IMR-90 (cell line): ENCODE measurements around the gene CBX3. TPM values are rescaled to one million over a fixed set of nuclear protein-coding genes. Genes with fewer than 3 reads are reported as not detected.

ENCODE experiments used
- ATAC-seq: fragments of 200-7000 bp; cut with Tn5 transposase; 2 replicates; pipeline ENCODE4 v1.9.1; 2020; ENCODE audit warnings: low read depth, mild to moderate bottlenecking, moderate library complexity
- BruUV-seq: library from RNA; stranded (reverse); fragments of 400-500 nt; replicated peaks from 2 replicates; lab custom pipeline; 2021; lab: Mats Ljungman, UMichigan
- CTCF ChIA-PET: fragments of 300-600 bp; formaldehyde crosslinking; extraction: SDS; loops from one replicate; lab custom pipeline; 2021; ENCODE audit warnings: antibody characterized with exemption; lab: Yijun Ruan, JAX
- POLR2A ChIA-PET: fragments of 300-600 bp; sonication (Branson Sonifier 250); formaldehyde crosslinking; loops from one replicate; lab custom pipeline; 2022; ENCODE audit warnings: antibody characterized with exemption; ENCODE audit not compliant: unreplicated experiment; lab: Charles Lee
- DNase-seq: peaks from one replicate; pipeline ENCODE4 v3.0.0; 2013
- H2AFZ ChIP-seq: replicated peaks from 2 replicates; pipeline ENCODE3; 2013; ENCODE audit warnings: low read length, mild to moderate bottlenecking; ENCODE audit not compliant: poor library complexity
- H2AK5ac ChIP-seq: 2 replicates; pipeline ENCODE4 v1.6.1; 2013; ENCODE audit warnings: low read depth, low read length, inconsistent platforms
- H2AK9ac ChIP-seq: replicated peaks from 2 replicates; pipeline ENCODE3; 2013; ENCODE audit warnings: mild to moderate bottlenecking, low read depth, low read length, moderate library complexity; ENCODE audit not compliant: poor library complexity
- H2BK120ac ChIP-seq: 2 replicates; pipeline ENCODE4 v1.6.1; 2013; ENCODE audit warnings: low read depth, low read length, inconsistent platforms
- H2BK15ac ChIP-seq: 3 replicates; pipeline ENCODE4 v1.6.1; 2013; ENCODE audit warnings: low read depth, low read length, inconsistent platforms
- H2BK20ac ChIP-seq: 2 replicates; pipeline ENCODE4 v1.6.1; 2013; ENCODE audit warnings: low read depth, mild to moderate bottlenecking, inconsistent platforms, low read length, moderate library complexity
- H2BK5ac ChIP-seq: 2 replicates; pipeline ENCODE4 v1.6.1; 2013; ENCODE audit warnings: mild to moderate bottlenecking, low read depth, low read length, inconsistent platforms; ENCODE audit not compliant: poor library complexity, severe bottlenecking
- H3K14ac ChIP-seq: replicated peaks from 2 replicates; pipeline ENCODE4 v1.6.1; 2013; ENCODE audit warnings: low read depth, low read length, inconsistent platforms
- H3K18ac ChIP-seq: 2 replicates; pipeline ENCODE4 v1.6.1; 2013; ENCODE audit warnings: low read depth, low read length, control low read depth
- H3K23ac ChIP-seq: 2 replicates; pipeline ENCODE4 v1.6.1; 2013; ENCODE audit warnings: low read depth, low read length, inconsistent platforms
- H3K27ac ChIP-seq: 2 replicates; pipeline ENCODE4 v1.5.1; 2013; ENCODE audit warnings: mild to moderate bottlenecking, control low read depth, low read length; ENCODE audit not compliant: insufficient read depth
- H3K27me3 ChIP-seq: 2 replicates; pipeline ENCODE4 v1.6.1; 2013; ENCODE audit warnings: low read length; ENCODE audit not compliant: control insufficient read depth, insufficient read depth
- H3K36me3 ChIP-seq: 2 replicates; pipeline ENCODE4 v1.6.1; 2013; ENCODE audit warnings: low read length, mixed read lengths; ENCODE audit not compliant: control insufficient read depth, insufficient read depth
- H3K4ac ChIP-seq: 2 replicates; pipeline ENCODE4 v1.6.1; 2013; ENCODE audit warnings: low read depth, low read length, inconsistent platforms
- H3K4me1 ChIP-seq: 2 replicates; pipeline ENCODE4 v1.6.1; 2013; ENCODE audit warnings: low read length, mixed read lengths; ENCODE audit not compliant: control insufficient read depth, insufficient read depth
- H3K4me2 ChIP-seq: 2 replicates; pipeline ENCODE4 v1.6.1; 2013; ENCODE audit warnings: low read depth, mild to moderate bottlenecking, control low read depth, low read length, moderate library complexity
- H3K4me3 ChIP-seq: 2 replicates; pipeline ENCODE4 v1.5.1; 2013; ENCODE audit warnings: low read depth, mild to moderate bottlenecking, control low read depth, low read length, moderate library complexity; ENCODE audit not compliant: insufficient read depth
- H3K56ac ChIP-seq: 2 replicates; pipeline ENCODE4 v1.6.1; 2013; ENCODE audit warnings: low read length, inconsistent platforms; ENCODE audit not compliant: insufficient read depth; ENCODE audit errors: extremely low read depth
- H3K79me1 ChIP-seq, 2 experiments: 2 replicates each; pipeline ENCODE4 v1.6.1; 2013; ENCODE audit warnings: low read length in 2 of 2, inconsistent platforms in 1 of 2, low read depth in 1 of 2
- H3K9ac ChIP-seq: 2 replicates; pipeline ENCODE4 v1.6.1; 2013; ENCODE audit warnings: low read depth, low read length, control low read depth
- H3K9me1 ChIP-seq: 2 replicates; pipeline ENCODE4 v1.6.1; 2013; ENCODE audit warnings: low read length, inconsistent platforms; ENCODE audit not compliant: insufficient read depth
- H3K9me3 ChIP-seq: 2 replicates; pipeline ENCODE4 v1.6.1; 2013; ENCODE audit warnings: low read length; ENCODE audit not compliant: control insufficient read depth, insufficient read depth
- H4K20me1 ChIP-seq: 2 replicates; pipeline ENCODE4 v1.6.1; 2013; ENCODE audit warnings: low read length, inconsistent platforms; ENCODE audit not compliant: insufficient read depth
- H4K5ac ChIP-seq: 2 replicates; pipeline ENCODE4 v1.6.1; 2013; ENCODE audit warnings: mild to moderate bottlenecking, low read depth, low read length, control low read depth
- H4K8ac ChIP-seq, 2 experiments: 2 replicates each; pipeline ENCODE4 v1.6.1; 2013; ENCODE audit warnings: low read depth in 2 of 2, low read length in 2 of 2, control low read depth in 1 of 2, inconsistent platforms in 1 of 2
- H4K91ac ChIP-seq: 2 replicates; pipeline ENCODE4 v1.6.1; 2013; ENCODE audit warnings: low read depth, low read length, inconsistent platforms; ENCODE audit not compliant: insufficient read depth
- BHLHE40 ChIP-seq: fragments of 150-350 bp; IDR thresholded peaks from 2 replicates; pipeline ENCODE4 v1.6.1; 2016; ENCODE audit warnings: mild to moderate bottlenecking, low read depth, low read length
- CEBPB ChIP-seq: IDR thresholded peaks from 2 replicates; pipeline ENCODE4 v1.6.1; 2012; ENCODE audit warnings: low read depth, low read length, improper control_type of control experiment
- CHD1 ChIP-seq: IDR thresholded peaks from 2 replicates; pipeline ENCODE4 v1.6.1; 2012; ENCODE audit warnings: low read depth, low read length, improper control_type of control experiment
- ELK1 ChIP-seq: fragments of 150-350 bp; IDR thresholded peaks from 2 replicates; pipeline ENCODE4 v1.6.1; 2016; ENCODE audit warnings: low read depth, mild to moderate bottlenecking, low read length, moderate library complexity, borderline replicate concordance
- FOS ChIP-seq: fragments of 150-350 bp; IDR thresholded peaks from 2 replicates; pipeline ENCODE4 v1.6.1; 2016; ENCODE audit warnings: low read depth, low read length
- MAFK ChIP-seq: IDR thresholded peaks from 2 replicates; pipeline ENCODE4 v1.6.1; 2012; ENCODE audit warnings: low read depth, low read length, improper control_type of control experiment
- MAZ ChIP-seq: IDR thresholded peaks from 2 replicates; pipeline ENCODE4 v1.6.1; 2012; ENCODE audit warnings: low read depth, mild to moderate bottlenecking, low read length, improper control_type of control experiment, moderate library complexity, borderline replicate concordance
- MXI1 ChIP-seq: IDR thresholded peaks from 2 replicates; pipeline ENCODE4 v1.6.1; 2012; ENCODE audit warnings: low read depth, mild to moderate bottlenecking, low read length, moderate library complexity, borderline replicate concordance
- NFE2L2 ChIP-seq: fragments of 150-350 bp; IDR thresholded peaks from 2 replicates; pipeline ENCODE4 v1.6.1; 2016; ENCODE audit warnings: low read depth, mild to moderate bottlenecking, low read length
- POLR2A ChIP-seq: IDR thresholded peaks from 2 replicates; pipeline ENCODE4 v1.6.1; 2012; ENCODE audit warnings: mild to moderate bottlenecking, low read depth, low read length
- RAD21 ChIP-seq: IDR thresholded peaks from 2 replicates; pipeline ENCODE4 v1.6.1; 2012; ENCODE audit warnings: low read length, improper control_type of control experiment
- RCOR1 ChIP-seq: IDR thresholded peaks from 2 replicates; pipeline ENCODE4 v1.6.1; 2012; ENCODE audit warnings: mild to moderate bottlenecking, low read length, improper control_type of control experiment; ENCODE audit not compliant: insufficient replicate concordance
- SMC3 ChIP-seq: fragments of 150-350 bp; IDR thresholded peaks from 2 replicates; pipeline ENCODE4 v1.6.1; 2016; ENCODE audit warnings: low read depth, mild to moderate bottlenecking, antibody characterized with exemption, low read length, moderate library complexity
- WGBS, 2 experiments: methylation state at CpG; one replicate each; pipeline versions ENCODE4 v1.1.5 to v1.1.7; 2013; ENCODE audit warnings: missing lambda C conversion rate in 2 of 2; ENCODE audit not compliant: insufficient read length in 1 of 2; ENCODE audit errors: extremely low coverage in 2 of 2; 5-methylcytosine and 5-hydroxymethylcytosine counted together
- dilution Hi-C: fragments of 300-500 bp; cut with HindIII; formaldehyde crosslinking; loops from one replicate; pipeline ENCODE4 v1.14.3; 2018; ENCODE audit warnings: low sequenced_read_pairs; ENCODE audit not compliant: unreplicated experiment
- in situ Hi-C: fragments of 300-500 bp; cut with MboI; formaldehyde crosslinking; loops from 3 replicates; pipeline ENCODE4 v1.14.3; 2019; ENCODE audit warnings: low sequenced_read_pairs, inconsistent platforms, mixed read lengths
- intact Hi-C: fragments of 100-400 bp; cut with micrococcal nuclease; formaldehyde crosslinking; loops from 2 replicates; pipeline ENCODE4 v1.10.0; 2022
- polyA plus RNA-seq, 3 experiments: library from polyadenylated mRNA; depleted of rRNA; stranded (reverse); fragments of >200 nt; gene quantifications; 2 replicates each; pipeline ENCODE4 v1.2.3, GENCODE V29; 2012; ENCODE audit warnings: low replicate concordance in 1 of 3
- total RNA-seq: library from RNA; depleted of rRNA; stranded (reverse); fragments of >200 nt; gene quantifications from 2 replicates; pipeline ENCODE4 v1.2.3, GENCODE V29; 2012
- TF ChIP-seq, protein P1 (sequence below): fragments of 150-350 bp; IDR thresholded peaks from 2 replicates; pipeline ENCODE4 v1.6.1; 2017; ENCODE audit warnings: mild to moderate bottlenecking, antibody characterized with exemption, low read length, low read depth
- TF ChIP-seq, protein P2 (sequence below): conservative IDR thresholded peaks from 2 replicates; pipeline ENCODE4 v1.5.1; 2012; ENCODE audit warnings: mild to moderate bottlenecking, low read depth, low read length, improper control_type of control experiment

The CBX3 gene
- total and polyA plus RNA-seq, 2 of the 4 experiments (the other 2 are of a cell fraction), result 38.2 to 76.5 TPM

- no peak for DNase-seq
- no peak overlapping the region for H3K27ac ChIP-seq
- H2BK15ac ChIP-seq, result no peak overlapping the region
- 0 out of 4 replicates have a peak, but pooled peaks cover 0 to 4% of the 10 kb centered on the region in 2 experiments for H3K79me1 ChIP-seq
- BruUV-seq, result no TSS peak
- no peak overlapping the region for H3K14ac ChIP-seq
- no peak overlapping the region for H4K5ac ChIP-seq
- H2BK120ac ChIP-seq, result no peak overlapping the region
- intact Hi-C loops (loop anchor here (5.0 kb wide), 1 partner anchor 89 kb away; no protein-coding TSS in a partner anchor), dilution Hi-C loops (no loop called here), in situ Hi-C loops (no loop called here)
- H2BK20ac ChIP-seq, result no peak overlapping the region
- ATAC-seq, result no peak
- no peak overlapping the region for H2AK9ac ChIP-seq
- H3K27me3 ChIP-seq, result no peaks in the 10 kb centered on the region
- H3K18ac ChIP-seq, result no peak overlapping the region
- H3K4me2 ChIP-seq, result no peak overlapping the region
- H3K4me1 ChIP-seq, result no peaks in the 10 kb centered on the region
- H2BK5ac ChIP-seq, result no peak overlapping the region
- WGBS, 2 experiments, result no CpG with 5 or more reads among the region's 3 CpGs
- CTCF ChIA-PET, result interaction anchor here (0.6 kb wide), 1 partner anchor 194 kb away, joined by 3 read pairs; no protein-coding TSS in a partner anchor
- POLR2A ChIA-PET, result no interaction called here
- no peaks in the 10 kb centered on the region; the same call in 1 of the 2 replicates for H3K9me1 ChIP-seq
- no peak overlapping the region for H2AK5ac ChIP-seq
- H4K20me1 ChIP-seq, result peaks cover 23% of the 10 kb centered on the region
- H4K8ac ChIP-seq, result no peak overlapping the region
- H4K91ac ChIP-seq, result no peak overlapping the region
- no peaks in the 10 kb centered on the region for H3K9me3 ChIP-seq
- no peak overlapping the region for H3K56ac ChIP-seq
- no peak overlapping the region for H3K9ac ChIP-seq
- no peak overlapping the region for H3K4me3 ChIP-seq
- no peak overlapping the region for H3K23ac ChIP-seq
- H3K4ac ChIP-seq, result no peak overlapping the region
- H2AFZ ChIP-seq, result no peak overlapping the region
- H3K36me3 ChIP-seq, result no peaks in the 10 kb centered on the region
- TF ChIP-seq ELK1 (no peak), RCOR1 (no peak), MAZ (no peak), CHD1 (no peak), SMC3 (no peak), CEBPB (no peak), FOS (no peak), POLR2A (no peak), BHLHE40 (no peak), RAD21 (no peak), MXI1 (no peak), NFE2L2 (0 out of 2 replicates have a peak, but pooled peaks have one; percentile 26), MAFK (peak; percentile 91)
- TF ChIP-seq, protein P1, sequence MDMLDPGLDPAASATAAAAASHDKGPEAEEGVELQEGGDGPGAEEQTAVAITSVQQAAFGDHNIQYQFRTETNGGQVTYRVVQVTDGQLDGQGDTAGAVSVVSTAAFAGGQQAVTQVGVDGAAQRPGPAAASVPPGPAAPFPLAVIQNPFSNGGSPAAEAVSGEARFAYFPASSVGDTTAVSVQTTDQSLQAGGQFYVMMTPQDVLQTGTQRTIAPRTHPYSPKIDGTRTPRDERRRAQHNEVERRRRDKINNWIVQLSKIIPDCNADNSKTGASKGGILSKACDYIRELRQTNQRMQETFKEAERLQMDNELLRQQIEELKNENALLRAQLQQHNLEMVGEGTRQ, result no peak
- TF ChIP-seq, protein P2, sequence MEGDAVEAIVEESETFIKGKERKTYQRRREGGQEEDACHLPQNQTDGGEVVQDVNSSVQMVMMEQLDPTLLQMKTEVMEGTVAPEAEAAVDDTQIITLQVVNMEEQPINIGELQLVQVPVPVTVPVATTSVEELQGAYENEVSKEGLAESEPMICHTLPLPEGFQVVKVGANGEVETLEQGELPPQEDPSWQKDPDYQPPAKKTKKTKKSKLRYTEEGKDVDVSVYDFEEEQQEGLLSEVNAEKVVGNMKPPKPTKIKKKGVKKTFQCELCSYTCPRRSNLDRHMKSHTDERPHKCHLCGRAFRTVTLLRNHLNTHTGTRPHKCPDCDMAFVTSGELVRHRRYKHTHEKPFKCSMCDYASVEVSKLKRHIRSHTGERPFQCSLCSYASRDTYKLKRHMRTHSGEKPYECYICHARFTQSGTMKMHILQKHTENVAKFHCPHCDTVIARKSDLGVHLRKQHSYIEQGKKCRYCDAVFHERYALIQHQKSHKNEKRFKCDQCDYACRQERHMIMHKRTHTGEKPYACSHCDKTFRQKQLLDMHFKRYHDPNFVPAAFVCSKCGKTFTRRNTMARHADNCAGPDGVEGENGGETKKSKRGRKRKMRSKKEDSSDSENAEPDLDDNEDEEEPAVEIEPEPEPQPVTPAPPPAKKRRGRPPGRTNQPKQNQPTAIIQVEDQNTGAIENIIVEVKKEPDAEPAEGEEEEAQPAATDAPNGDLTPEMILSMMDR, result no peak
Measured at GRCh38 chr7:26181474-26182227, 19.9 kb upstream of the CBX3 start.
